ENCODE measurements around the gene TSSK6. TPM values are rescaled to one million over a fixed set of nuclear protein-coding genes. Genes with fewer than 3 reads are reported as not detected.
A peak's percentile ranks its signal among the peaks of the same experiment; 100 is the strongest.

TSSK6 gene
- total RNA-seq, 4 donors from 2014 or later = 0.57 to 1.7 (median 0.89) TPM

DNA sequence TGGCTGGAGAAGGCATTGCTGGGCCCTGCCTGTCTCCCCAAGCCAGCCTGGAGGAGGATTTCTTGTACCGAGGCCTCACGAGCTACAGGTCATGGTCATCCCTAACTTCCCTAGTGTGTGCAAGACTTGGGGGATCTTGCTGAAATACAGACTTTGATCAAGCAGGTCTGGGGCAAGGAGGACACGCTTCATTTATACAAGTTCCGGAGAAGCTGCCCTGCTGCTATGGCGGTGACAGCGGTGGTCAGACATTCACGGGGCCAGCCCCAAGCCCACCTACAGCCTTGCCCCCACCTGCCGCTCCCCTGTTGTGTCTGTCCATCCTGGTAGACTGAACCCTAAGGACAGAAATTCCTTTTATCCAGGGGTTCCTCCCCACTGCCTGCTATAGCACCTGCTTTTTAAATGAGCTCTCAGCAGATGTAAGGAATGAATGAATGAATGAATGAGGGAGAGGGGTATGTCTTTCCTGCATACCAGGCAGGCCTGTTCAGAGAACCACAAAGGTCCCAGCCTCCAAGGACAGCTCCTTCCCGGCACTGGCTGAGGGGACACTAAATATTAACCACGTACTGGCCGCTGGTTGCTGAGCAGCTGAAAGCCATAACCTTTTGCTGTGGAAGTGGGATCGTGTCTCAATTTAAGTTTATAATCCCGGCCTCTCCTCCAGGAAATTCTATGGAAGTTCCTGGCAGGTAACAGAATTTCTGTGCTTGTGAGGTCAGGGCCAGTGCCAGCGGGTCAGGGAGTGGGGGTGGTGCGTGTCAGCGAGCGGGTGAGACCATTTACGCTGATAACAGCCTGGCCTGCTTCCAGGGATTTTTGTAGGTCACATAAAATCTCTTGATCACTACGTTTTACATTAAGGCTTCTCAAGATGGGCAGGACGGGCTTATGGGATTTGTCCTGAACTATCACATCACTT, 27.1 kb downstream of the TSSK6 start:
- Histone ChIP-seq H3K4me3 (peak overlapping the region in 2 of 4 donors; percentile 17 to 22), H3K36me3 (peaks cover 3 to 38% (median 11%) of the 10 kb centered on the region in 3 donors), H3K4me1 (peaks cover 37 to 65% (median 43%) of the 10 kb centered on the region in 3 donors), H3K27me3 (no peaks in the 10 kb centered on the region), H3K9me3 (no peaks in the 10 kb centered on the region), H3K27ac (peak overlapping the region; percentile 62 to 87 (median 73))
- intact Hi-C loops (cut with DNase I) = no loop called here
- 45 to 55% methylated on average over 15 to 19 of the region's 20 CpGs for WGBS, 2 donors
- no peak for DNase-seq
- TF ChIP-seq POLR2A (IDR thresholded peaks at IDR 0.05) = no peak
- TF ChIP-seq, protein P1, sequence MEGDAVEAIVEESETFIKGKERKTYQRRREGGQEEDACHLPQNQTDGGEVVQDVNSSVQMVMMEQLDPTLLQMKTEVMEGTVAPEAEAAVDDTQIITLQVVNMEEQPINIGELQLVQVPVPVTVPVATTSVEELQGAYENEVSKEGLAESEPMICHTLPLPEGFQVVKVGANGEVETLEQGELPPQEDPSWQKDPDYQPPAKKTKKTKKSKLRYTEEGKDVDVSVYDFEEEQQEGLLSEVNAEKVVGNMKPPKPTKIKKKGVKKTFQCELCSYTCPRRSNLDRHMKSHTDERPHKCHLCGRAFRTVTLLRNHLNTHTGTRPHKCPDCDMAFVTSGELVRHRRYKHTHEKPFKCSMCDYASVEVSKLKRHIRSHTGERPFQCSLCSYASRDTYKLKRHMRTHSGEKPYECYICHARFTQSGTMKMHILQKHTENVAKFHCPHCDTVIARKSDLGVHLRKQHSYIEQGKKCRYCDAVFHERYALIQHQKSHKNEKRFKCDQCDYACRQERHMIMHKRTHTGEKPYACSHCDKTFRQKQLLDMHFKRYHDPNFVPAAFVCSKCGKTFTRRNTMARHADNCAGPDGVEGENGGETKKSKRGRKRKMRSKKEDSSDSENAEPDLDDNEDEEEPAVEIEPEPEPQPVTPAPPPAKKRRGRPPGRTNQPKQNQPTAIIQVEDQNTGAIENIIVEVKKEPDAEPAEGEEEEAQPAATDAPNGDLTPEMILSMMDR (IDR thresholded peaks at IDR 0.05) = no peak

DNA sequence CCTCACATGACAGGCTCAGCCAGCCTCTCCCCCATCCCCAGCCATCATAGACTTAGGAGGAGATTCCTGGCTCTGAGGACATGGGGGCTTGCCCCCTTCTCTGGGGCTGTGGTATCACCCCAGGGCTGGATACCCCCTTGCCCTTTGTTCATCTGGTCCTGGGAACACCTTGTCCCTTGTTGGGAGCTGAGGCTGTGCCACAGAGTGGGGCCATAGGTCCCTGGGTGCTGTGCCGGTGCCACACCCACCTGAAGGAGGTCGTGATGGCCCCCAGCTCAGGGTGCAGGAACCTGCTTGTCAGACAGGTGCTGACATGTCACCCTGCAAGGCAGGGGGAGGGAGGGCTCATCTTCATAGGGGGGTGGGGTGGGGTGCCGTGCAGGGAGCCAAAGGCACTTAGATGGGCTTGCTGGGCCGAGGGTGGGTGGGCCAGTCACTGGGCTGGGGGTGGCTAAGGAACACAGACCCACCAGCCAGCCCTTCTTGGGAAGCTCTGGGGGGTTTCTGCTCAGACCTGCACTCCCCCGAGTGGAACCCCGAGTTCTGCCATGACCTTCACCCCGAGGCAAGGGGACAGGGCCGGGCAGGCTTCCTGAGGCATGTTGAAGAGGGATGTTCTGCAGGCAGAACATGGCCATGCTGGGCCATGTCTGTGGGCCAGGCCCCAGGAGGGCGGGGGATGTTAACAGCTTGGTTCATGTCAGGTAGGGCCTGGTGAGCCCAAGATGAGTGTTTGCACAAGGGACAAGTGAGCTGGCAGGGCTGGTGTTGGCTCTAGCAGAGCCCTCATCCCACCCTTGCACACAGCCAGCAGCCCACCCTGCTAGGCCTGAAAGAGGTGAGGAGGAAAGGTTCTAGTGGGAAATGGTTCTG, 28.0 kb downstream of the TSSK6 start:
- peak overlapping the region in 3 of 4 donors; percentile 22 to 80 (median 66) for H3K27ac ChIP-seq
- no peak overlapping the region for H3K4me3 ChIP-seq
- no peaks in the 10 kb centered on the region for H3K9me3 ChIP-seq
- intact Hi-C loops (cut with DNase I) = no loop called here
- peaks cover 37 to 65% (median 43%) of the 10 kb centered on the region in 3 donors for H3K4me1 ChIP-seq
- no peak for TF ChIP-seq POLR2A (IDR thresholded peaks at IDR 0.05)
- TF ChIP-seq, protein P1 (IDR thresholded peaks at IDR 0.05) = no peak
- peaks cover 0 to 38% (median 4%) of the 10 kb centered on the region in 3 donors for H3K36me3 ChIP-seq
- WGBS, 2 donors = 92% methylated on average over 2 of the region's 9 CpGs; no CpG with 5 or more reads in 1 of the 2 donors
- no peak for DNase-seq
- H3K27me3 ChIP-seq = no peaks in the 10 kb centered on the region

DNA sequence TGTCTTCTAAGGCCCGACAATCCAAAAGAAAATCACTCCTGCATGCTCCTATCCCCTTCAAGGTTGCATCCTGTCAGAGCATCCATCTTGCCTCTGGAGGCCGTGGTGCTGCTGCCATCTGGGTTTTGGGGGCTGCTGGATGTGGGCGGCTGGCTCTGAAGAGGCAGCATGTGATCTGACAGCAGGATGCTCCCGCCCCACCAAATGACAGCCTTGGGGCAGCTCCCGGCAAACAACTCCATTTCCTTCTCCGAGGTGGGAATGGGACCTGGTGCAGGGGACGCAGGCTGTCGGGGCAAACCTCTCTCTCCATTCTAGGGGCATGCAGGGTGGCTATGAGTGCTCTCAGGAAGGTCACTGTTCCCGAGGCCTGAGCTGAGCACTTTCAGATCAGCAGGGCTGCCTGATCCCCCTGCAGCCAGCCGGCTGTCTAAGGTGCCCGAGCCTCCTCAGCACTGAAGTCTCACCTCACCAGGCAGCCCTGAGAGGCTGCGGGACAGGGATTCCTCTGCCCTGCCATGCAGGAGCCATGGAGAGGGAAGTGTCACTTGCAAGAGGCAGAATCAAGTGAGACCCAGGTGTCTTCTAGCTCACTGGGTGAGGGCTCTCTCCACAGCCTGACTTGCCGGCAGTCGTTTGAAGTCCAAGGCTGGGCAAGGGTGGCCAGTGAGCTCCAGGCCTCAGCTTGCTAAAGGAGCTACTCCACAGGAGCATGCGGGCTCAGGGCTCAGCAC, 28.8 kb downstream of the TSSK6 start:
- DNase-seq = no peak
- TF ChIP-seq POLR2A (IDR thresholded peaks at IDR 0.05) = no peak
- TF ChIP-seq, protein P1 (IDR thresholded peaks at IDR 0.05) = no peak
- intact Hi-C loops (cut with DNase I) = no loop called here
- 72 to 100% methylated on average over 1 to 4 of the region's 15 CpGs for WGBS, 2 donors
- Histone ChIP-seq H3K4me1 (peaks cover 37 to 65% (median 43%) of the 10 kb centered on the region in 3 donors), H3K27ac (peak overlapping the region in 3 of 4 donors; percentile 9 to 31 (median 22)), H3K4me3 (no peak overlapping the region), H3K27me3 (no peaks in the 10 kb centered on the region), H3K36me3 (peaks cover 0 to 37% (median 0%) of the 10 kb centered on the region in 3 donors), H3K9me3 (no peaks in the 10 kb centered on the region)

DNA sequence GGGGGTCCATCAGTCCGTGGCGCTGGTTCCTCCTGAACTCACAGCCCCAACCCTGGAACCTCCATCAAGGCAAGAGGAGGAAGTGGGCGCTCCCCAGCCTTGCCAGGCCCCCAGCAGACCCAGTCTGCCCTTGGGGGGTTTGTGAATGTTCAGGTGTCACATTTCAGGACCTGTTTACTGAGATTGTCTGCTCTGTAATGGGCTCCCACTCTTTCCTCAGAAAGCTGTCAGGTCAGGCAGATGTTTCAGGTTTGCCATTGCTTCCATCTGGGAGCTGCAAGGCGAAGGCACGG, 29.4 kb downstream of the TSSK6 start:
- no peaks in the 10 kb centered on the region for H3K9me3 ChIP-seq
- WGBS, 2 donors = 97% methylated on average over 3 of the region's 5 CpGs; no CpG with 5 or more reads in 1 of the 2 donors
- intact Hi-C loops (cut with DNase I) = no loop called here
- no peak overlapping the region for H3K27ac ChIP-seq
- no peak overlapping the region for H3K4me3 ChIP-seq
- H3K4me1 ChIP-seq = peaks cover 37 to 65% (median 43%) of the 10 kb centered on the region in 3 donors
- no peak for DNase-seq
- peaks cover 0 to 41% (median 0%) of the 10 kb centered on the region in 3 donors for H3K36me3 ChIP-seq
- TF ChIP-seq, protein P1 (IDR thresholded peaks at IDR 0.05) = no peak
- no peak for TF ChIP-seq POLR2A (IDR thresholded peaks at IDR 0.05)
- H3K27me3 ChIP-seq = no peaks in the 10 kb centered on the region
